Transverse colon (tissue), 4 donors: Measurements from ENCODE around the gene HIVEP2. TPM values are rescaled to one million over a fixed set of nuclear protein-coding genes. Genes with fewer than 3 reads are reported as not detected.

Experiments used
- DNase-seq: peaks from one replicate; pipeline ENCODE4 v3.0.0-alpha.2; 2019
- H3K27ac ChIP-seq, 4 donors: fragments of 200-600 bp; sonication (generic); 2 replicates each; pipeline ENCODE4 v1.5.1; 2016 to 2018; ENCODE audit warnings: inconsistent platforms in 4 of 4
- H3K27me3 ChIP-seq: fragments of 200-600 bp; sonication (generic); 2 replicates; pipeline ENCODE4 v1.5.1; 2017; ENCODE audit warnings: inconsistent platforms
- H3K36me3 ChIP-seq, 4 donors: fragments of 200-600 bp; sonication (generic); 2 replicates each; pipeline ENCODE4 v1.5.1; 2017 to 2019; ENCODE audit warnings: inconsistent platforms in 4 of 4
- H3K4me1 ChIP-seq, 4 donors: fragments of 200-600 bp; sonication (generic); 2 replicates each; pipeline ENCODE4 v1.5.1; 2017 to 2020; ENCODE audit warnings: inconsistent platforms in 4 of 4
- H3K4me3 ChIP-seq, 4 donors: fragments of 200-600 bp; sonication (generic); 1 replicate in 1 of 4; 2 replicates in 3 of 4; pipeline versions ENCODE4 v1.5.1 to v1.6.1; 2017 to 2019; ENCODE audit warnings: inconsistent platforms in 4 of 4
- H3K9me3 ChIP-seq, 2 donors: fragments of 200-600 bp; sonication (generic); 2 replicates each; pipeline ENCODE4 v1.5.1; 2017 to 2019; ENCODE audit warnings: inconsistent platforms in 2 of 2
- CTCF ChIP-seq, 5 experiments: fragments of 200-600 bp in 3 of 5; fragments of 450-650 bp in 2 of 5; sonication (generic) in 3 of 5; IDR thresholded peaks; 1 replicate in 2 of 5; 2 replicates in 3 of 5; pipeline ENCODE4 v1.5.1; 2016 to 2017; ENCODE audit warnings: antibody characterized with exemption in 5 of 5, inconsistent platforms in 3 of 5, mild to moderate bottlenecking in 2 of 5, moderate library complexity in 1 of 5
- EP300 ChIP-seq: sonication (generic); formaldehyde crosslinking; IDR thresholded peaks from one replicate; pipeline ENCODE4 v1.6.1; 2017; ENCODE audit warnings: antibody characterized with exemption, low read depth
- POLR2A ChIP-seq: fragments of 450-650 bp; IDR thresholded peaks from one replicate; pipeline ENCODE4 v1.6.1; 2016; ENCODE audit warnings: antibody characterized with exemption, mild to moderate bottlenecking, moderate library complexity
- POLR2AphosphoS5 ChIP-seq, 3 donors: sonication (generic); formaldehyde crosslinking; IDR thresholded peaks; one replicate each; pipeline ENCODE4 v1.6.1; 2016; ENCODE audit warnings: antibody characterized with exemption in 3 of 3
- WGBS, 2 donors: methylation state at CpG; one replicate each; pipeline ENCODE4 v1.1.5; 2018; ENCODE audit warnings: low coverage in 1 of 2; 5-methylcytosine and 5-hydroxymethylcytosine counted together
- in situ Hi-C, 4 donors: fragments of 200-750 bp; cut with MboI; loops; one replicate each; pipeline versions ENCODE4 v1.15.0 to v1.15.1; 2017; ENCODE audit warnings: low sequenced_read_pairs in 3 of 4, low pct_ligation_motif_present in 1 of 4, low pct_unique_long_range_greater_than_20kb in 1 of 4
- intact Hi-C: fragments of 100-400 bp; cut with DNase I; formaldehyde crosslinking; loops from one replicate; pipeline ENCODE4 v1.15.1; 2023; ENCODE audit warnings: low total_unique reads
- total RNA-seq, 4 donors: library from RNA; depleted of rRNA; stranded (reverse); fragments of >200 nt; gene quantifications; one replicate each; pipeline ENCODE4 v1.1.0, GENCODE V29; 2016

HIVEP2 gene
- total RNA-seq, 4 donors from 2014 or later: 10.0 to 22.5 (median 13.7) TPM

GRCh38 chr6:142761756-142762155 is 183.2 kb downstream of the HIVEP2 start:
- Histone ChIP-seq H3K9me3 (no peaks in the 10 kb centered on the region), H3K4me3 (no peak overlapping the region), H3K4me1 (no peaks in the 10 kb centered on the region), H3K36me3 (peaks cover 0 to 17% (median 4%) of the 10 kb centered on the region in 4 donors), H3K27me3 (no peaks in the 10 kb centered on the region), H3K27ac (no peak overlapping the region)
- intact Hi-C loops: no loop called here
- 70 to 100% methylated on average over 1 of the region's 1 CpG for WGBS, 2 donors
- in situ Hi-C loops: no loop called here
- no peak for DNase-seq
- TF ChIP-seq POLR2AphosphoS5 (IDR thresholded peaks at IDR 0.05) (no peak), CTCF (IDR thresholded peaks at IDR 0.05) (no peak), EP300 (no peak), POLR2A (no peak)

- Histone ChIP-seq H3K9me3 (no peaks in the 10 kb centered on the region), H3K4me1 (no peaks in the 10 kb centered on the region), H3K4me3 (no peak overlapping the region), H3K36me3 (peaks cover 0 to 17% (median 4%) of the 10 kb centered on the region in 4 donors), H3K27ac (no peak overlapping the region), H3K27me3 (no peaks in the 10 kb centered on the region)
- intact Hi-C loops: no loop called here
- WGBS, 2 donors: 89 to 96% methylated on average over 7 of the region's 7 CpGs
- no peak for DNase-seq
- TF ChIP-seq POLR2A (no peak), POLR2AphosphoS5 (IDR thresholded peaks at IDR 0.05) (no peak), EP300 (no peak), CTCF (IDR thresholded peaks at IDR 0.05) (no peak)
- in situ Hi-C loops: no loop called here
These were observed 184.8 kb downstream of the HIVEP2 start for GRCh38 chr6:142760152-142760551.

- 96 to 100% methylated on average over 3 to 4 of the region's 4 CpGs for WGBS, 2 donors
- H3K27me3 ChIP-seq: no peaks in the 10 kb centered on the region
- no peak for DNase-seq
- no peak overlapping the region for H3K4me3 ChIP-seq
- H3K4me1 ChIP-seq: no peaks in the 10 kb centered on the region
- in situ Hi-C loops: no loop called here
- H3K9me3 ChIP-seq: no peaks in the 10 kb centered on the region
- H3K27ac ChIP-seq: no peak overlapping the region
- TF ChIP-seq CTCF (IDR thresholded peaks at IDR 0.05) (no peak), POLR2A (no peak), EP300 (no peak), POLR2AphosphoS5 (IDR thresholded peaks at IDR 0.05) (no peak)
- H3K36me3 ChIP-seq: peaks cover 0 to 12% (median 4%) of the 10 kb centered on the region in 4 donors
- intact Hi-C loops: no loop called here
These were observed 186.3 kb downstream of the HIVEP2 start for GRCh38 chr6:142758629-142759025.

- Histone ChIP-seq H3K27me3 (no peaks in the 10 kb centered on the region), H3K4me3 (no peak overlapping the region), H3K36me3 (peaks cover 0 to 17% (median 4%) of the 10 kb centered on the region in 4 donors), H3K27ac (no peak overlapping the region), H3K9me3 (no peaks in the 10 kb centered on the region), H3K4me1 (no peaks in the 10 kb centered on the region)
- in situ Hi-C loops: no loop called here
- DNase-seq: no peak
- TF ChIP-seq CTCF (IDR thresholded peaks at IDR 0.05) (no peak), POLR2AphosphoS5 (IDR thresholded peaks at IDR 0.05) (no peak), EP300 (no peak), POLR2A (no peak)
- WGBS, 2 donors: 84 to 85% methylated on average over 4 of the region's 4 CpGs
- intact Hi-C loops: no loop called here
These were observed 186.9 kb downstream of the HIVEP2 start for GRCh38 chr6:142757852-142758628.
